Panc1 (cell line): ENCODE data around the gene SLC9A9. TPM values are rescaled to one million over a fixed set of nuclear protein-coding genes. Genes with fewer than 3 reads are reported as not detected.

ENCODE experiments used
- ATAC-seq: fragments of 200-7000 bp; cut with Tn5 transposase; 2 replicates; pipeline ENCODE4 v1.9.1; 2020; ENCODE audit warnings: mild to moderate bottlenecking, moderate library complexity
- BruUV-seq: library from RNA; stranded (reverse); fragments of 400-500 nt; replicated peaks from 2 replicates; lab custom pipeline; 2021; lab: Mats Ljungman, UMichigan
- CTCF ChIA-PET: fragments of 300-600 bp; sonication (Branson Sonifier 250); formaldehyde crosslinking; loops from one replicate; lab custom pipeline; 2022; ENCODE audit warnings: antibody characterized with exemption; lab: Charles Lee
- POLR2A ChIA-PET: fragments of 300-600 bp; sonication (Branson Sonifier 250); formaldehyde crosslinking; loops from one replicate; lab custom pipeline; 2022; ENCODE audit warnings: antibody characterized with exemption; lab: Charles Lee
- DNase-seq: peaks from one replicate; pipeline ENCODE4 v3.0.0-alpha.2; 2010; ENCODE audit warnings: low read depth, low spot score
- H3K27ac ChIP-seq: 2 replicates; pipeline ENCODE4 v1.5.1; 2011; ENCODE audit warnings: mild to moderate bottlenecking, low read length, inconsistent platforms
- H3K27me3 ChIP-seq: fragments of 200-500 bp; sonication (Bioruptor generic); 2 replicates; pipeline ENCODE4 v1.6.0; 2014; ENCODE audit warnings: low read length, inconsistent platforms; ENCODE audit not compliant: control insufficient read depth, insufficient read depth
- H3K36me3 ChIP-seq: fragments of 200-500 bp; sonication (Bioruptor generic); 2 replicates; pipeline ENCODE4 v1.5.1; 2014; ENCODE audit warnings: inconsistent platforms, mild to moderate bottlenecking, low read length, moderate library complexity; ENCODE audit not compliant: control insufficient read depth, insufficient read depth
- H3K4me1 ChIP-seq: 2 replicates; pipeline ENCODE4 v1.5.1; 2011; ENCODE audit warnings: inconsistent platforms, mild to moderate bottlenecking, low read length, moderate library complexity; ENCODE audit not compliant: control insufficient read depth, insufficient read depth
- H3K4me3 ChIP-seq, 2 experiments: 2 replicates each; pipeline ENCODE4 v1.5.1; 2011 to 2012; ENCODE audit warnings: low read depth in 2 of 2, low read length in 2 of 2, mild to moderate bottlenecking in 2 of 2, inconsistent platforms in 1 of 2, moderate library complexity in 1 of 2
- H3K9me3 ChIP-seq: fragments of 200-500 bp; sonication (Bioruptor generic); 2 replicates; pipeline ENCODE4 v1.5.1; 2014; ENCODE audit warnings: low read depth, mild to moderate bottlenecking, inconsistent platforms, low read length, moderate library complexity; ENCODE audit not compliant: control insufficient read depth, insufficient read depth
- POLR2AphosphoS5 ChIP-seq: IDR thresholded peaks from 2 replicates; pipeline ENCODE4 v1.6.1; 2012; ENCODE audit warnings: mild to moderate bottlenecking, low read depth, low read length, moderate library complexity
- SIN3A ChIP-seq: IDR thresholded peaks from 2 replicates; pipeline ENCODE4 v1.6.1; 2012; ENCODE audit warnings: low read depth, mild to moderate bottlenecking, low read length, moderate library complexity, borderline replicate concordance; ENCODE audit not compliant: insufficient read depth
- TCF7L2 ChIP-seq: IDR thresholded peaks from 2 replicates; pipeline ENCODE4 v1.6.1; 2011; ENCODE audit warnings: mild to moderate bottlenecking, low read depth, low read length, inconsistent platforms
- in situ Hi-C: cut with HindIII; loops from 2 replicates; pipeline ENCODE4 v1.10.0; 2016; ENCODE audit warnings: low sequenced_read_pairs, low pct_unique_long_range_greater_than_20kb
- intact Hi-C: fragments of 100-400 bp; cut with micrococcal nuclease; formaldehyde crosslinking; loops from one replicate; pipeline ENCODE4 v1.10.0; 2022; ENCODE audit not compliant: unreplicated experiment
- total RNA-seq: library from RNA; stranded (reverse); gene quantifications from one replicate; pipeline ENCODE4 v1.2.1, GENCODE V29; 2021; ENCODE audit not compliant: unreplicated experiment
- TF ChIP-seq, protein P1 (sequence below), 2 experiments: IDR thresholded peaks; 2 replicates each; pipeline ENCODE4 v1.6.1; 2011 to 2012; ENCODE audit warnings: low read depth in 2 of 2, control low read depth in 1 of 2, low read length in 1 of 2, mild to moderate bottlenecking in 1 of 2, moderate library complexity in 1 of 2; ENCODE audit not compliant: insufficient read depth in 1 of 2
- TF ChIP-seq, protein P2 (sequence below): fragments of 450-650 bp; IDR thresholded peaks from 2 replicates; pipeline ENCODE4 v1.5.1; 2017; ENCODE audit warnings: mild to moderate bottlenecking

The SLC9A9 gene
- total RNA-seq, 1 experiment from 2014 or later = not detected

DNA sequence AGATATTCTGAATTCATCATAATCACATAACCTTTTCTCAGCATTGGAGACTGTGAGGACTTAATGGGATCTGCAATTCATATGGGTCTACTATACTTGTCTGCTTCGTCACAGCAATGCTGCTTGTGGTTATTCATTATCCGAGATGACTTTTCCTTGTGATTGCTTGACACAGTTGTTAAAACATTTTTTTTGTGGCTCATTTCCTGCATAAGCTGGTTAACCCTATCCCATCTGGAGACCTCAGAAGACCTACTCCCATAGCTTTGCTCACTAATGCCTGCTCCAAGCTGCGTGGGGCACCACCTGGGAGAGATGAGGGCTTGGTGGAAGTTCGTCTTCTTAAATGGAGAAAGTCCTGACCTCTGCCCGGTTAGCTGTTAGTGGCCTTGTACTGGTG is 367.9 kb downstream of the SLC9A9 start:
- H3K36me3 ChIP-seq = no peaks in the 10 kb centered on the region
- DNase-seq = no peak
- ATAC-seq = no peak
- CTCF ChIA-PET = no interaction called here
- intact Hi-C loops (no loop called here), in situ Hi-C loops (no loop called here)
- no peak overlapping the region for H3K27ac ChIP-seq
- no peaks in the 10 kb centered on the region; the same call in 1 of the 2 replicates for H3K4me1 ChIP-seq
- TF ChIP-seq POLR2AphosphoS5 (no peak), SIN3A (no peak), TCF7L2 (no peak)
- TF ChIP-seq, protein P1, sequence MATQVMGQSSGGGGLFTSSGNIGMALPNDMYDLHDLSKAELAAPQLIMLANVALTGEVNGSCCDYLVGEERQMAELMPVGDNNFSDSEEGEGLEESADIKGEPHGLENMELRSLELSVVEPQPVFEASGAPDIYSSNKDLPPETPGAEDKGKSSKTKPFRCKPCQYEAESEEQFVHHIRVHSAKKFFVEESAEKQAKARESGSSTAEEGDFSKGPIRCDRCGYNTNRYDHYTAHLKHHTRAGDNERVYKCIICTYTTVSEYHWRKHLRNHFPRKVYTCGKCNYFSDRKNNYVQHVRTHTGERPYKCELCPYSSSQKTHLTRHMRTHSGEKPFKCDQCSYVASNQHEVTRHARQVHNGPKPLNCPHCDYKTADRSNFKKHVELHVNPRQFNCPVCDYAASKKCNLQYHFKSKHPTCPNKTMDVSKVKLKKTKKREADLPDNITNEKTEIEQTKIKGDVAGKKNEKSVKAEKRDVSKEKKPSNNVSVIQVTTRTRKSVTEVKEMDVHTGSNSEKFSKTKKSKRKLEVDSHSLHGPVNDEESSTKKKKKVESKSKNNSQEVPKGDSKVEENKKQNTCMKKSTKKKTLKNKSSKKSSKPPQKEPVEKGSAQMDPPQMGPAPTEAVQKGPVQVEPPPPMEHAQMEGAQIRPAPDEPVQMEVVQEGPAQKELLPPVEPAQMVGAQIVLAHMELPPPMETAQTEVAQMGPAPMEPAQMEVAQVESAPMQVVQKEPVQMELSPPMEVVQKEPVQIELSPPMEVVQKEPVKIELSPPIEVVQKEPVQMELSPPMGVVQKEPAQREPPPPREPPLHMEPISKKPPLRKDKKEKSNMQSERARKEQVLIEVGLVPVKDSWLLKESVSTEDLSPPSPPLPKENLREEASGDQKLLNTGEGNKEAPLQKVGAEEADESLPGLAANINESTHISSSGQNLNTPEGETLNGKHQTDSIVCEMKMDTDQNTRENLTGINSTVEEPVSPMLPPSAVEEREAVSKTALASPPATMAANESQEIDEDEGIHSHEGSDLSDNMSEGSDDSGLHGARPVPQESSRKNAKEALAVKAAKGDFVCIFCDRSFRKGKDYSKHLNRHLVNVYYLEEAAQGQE (IDR thresholded peaks at IDR 0.05; ENCODE audit: insufficient read depth in 1 of 2, low read depth in 2 of 2, low read length in 1 of 2) = no peak
- TF ChIP-seq, protein P2, sequence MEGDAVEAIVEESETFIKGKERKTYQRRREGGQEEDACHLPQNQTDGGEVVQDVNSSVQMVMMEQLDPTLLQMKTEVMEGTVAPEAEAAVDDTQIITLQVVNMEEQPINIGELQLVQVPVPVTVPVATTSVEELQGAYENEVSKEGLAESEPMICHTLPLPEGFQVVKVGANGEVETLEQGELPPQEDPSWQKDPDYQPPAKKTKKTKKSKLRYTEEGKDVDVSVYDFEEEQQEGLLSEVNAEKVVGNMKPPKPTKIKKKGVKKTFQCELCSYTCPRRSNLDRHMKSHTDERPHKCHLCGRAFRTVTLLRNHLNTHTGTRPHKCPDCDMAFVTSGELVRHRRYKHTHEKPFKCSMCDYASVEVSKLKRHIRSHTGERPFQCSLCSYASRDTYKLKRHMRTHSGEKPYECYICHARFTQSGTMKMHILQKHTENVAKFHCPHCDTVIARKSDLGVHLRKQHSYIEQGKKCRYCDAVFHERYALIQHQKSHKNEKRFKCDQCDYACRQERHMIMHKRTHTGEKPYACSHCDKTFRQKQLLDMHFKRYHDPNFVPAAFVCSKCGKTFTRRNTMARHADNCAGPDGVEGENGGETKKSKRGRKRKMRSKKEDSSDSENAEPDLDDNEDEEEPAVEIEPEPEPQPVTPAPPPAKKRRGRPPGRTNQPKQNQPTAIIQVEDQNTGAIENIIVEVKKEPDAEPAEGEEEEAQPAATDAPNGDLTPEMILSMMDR = no peak
- no peaks in the 10 kb centered on the region; the same call in 1 of the 2 replicates for H3K27me3 ChIP-seq
- no peaks in the 10 kb centered on the region for H3K9me3 ChIP-seq
- no TSS peak for BruUV-seq
- no peak overlapping the region for H3K4me3 ChIP-seq
- POLR2A ChIA-PET = no interaction called here

DNA sequence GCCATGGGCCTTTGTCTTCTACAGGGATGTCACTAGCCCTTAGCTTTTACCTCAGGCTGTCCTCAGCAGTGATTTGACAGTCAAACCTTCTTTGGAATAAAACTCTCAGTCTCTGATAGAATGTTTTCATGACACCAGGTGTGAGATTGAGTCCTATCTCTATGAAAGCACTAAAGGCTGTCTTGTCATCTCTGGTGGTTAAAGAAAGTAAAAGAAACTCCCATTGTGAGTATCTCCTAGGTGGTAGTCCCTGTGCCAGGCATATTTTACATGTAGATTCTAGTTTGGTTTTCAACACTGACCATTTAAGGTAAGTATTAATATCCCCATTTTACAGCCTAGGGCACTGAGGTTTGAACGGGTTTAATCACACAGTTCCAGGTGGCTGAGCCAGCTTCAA is 368.5 kb downstream of the SLC9A9 start:
- ChIA-PET POLR2A (no interaction called here), CTCF (no interaction called here)
- H3K4me3 ChIP-seq = no peak overlapping the region
- no peak for DNase-seq
- no peaks in the 10 kb centered on the region; the same call in 1 of the 2 replicates for H3K27me3 ChIP-seq
- no peaks in the 10 kb centered on the region; the same call in 1 of the 2 replicates for H3K4me1 ChIP-seq
- in situ Hi-C loops (no loop called here), intact Hi-C loops (no loop called here)
- no peaks in the 10 kb centered on the region for H3K9me3 ChIP-seq
- ATAC-seq = no peak
- no peak overlapping the region for H3K27ac ChIP-seq
- no TSS peak for BruUV-seq
- H3K36me3 ChIP-seq = no peaks in the 10 kb centered on the region
- TF ChIP-seq TCF7L2 = no peak
- no peak for TF ChIP-seq POLR2AphosphoS5
- TF ChIP-seq, protein P2 = no peak
- TF ChIP-seq, protein P1 (IDR thresholded peaks at IDR 0.05; ENCODE audit: insufficient read depth in 1 of 2, low read depth in 2 of 2, low read length in 1 of 2) = no peak
- TF ChIP-seq SIN3A = no peak
